Measurements from ENCODE around the gene SERINC5.

SERINC5 gene

DNA sequence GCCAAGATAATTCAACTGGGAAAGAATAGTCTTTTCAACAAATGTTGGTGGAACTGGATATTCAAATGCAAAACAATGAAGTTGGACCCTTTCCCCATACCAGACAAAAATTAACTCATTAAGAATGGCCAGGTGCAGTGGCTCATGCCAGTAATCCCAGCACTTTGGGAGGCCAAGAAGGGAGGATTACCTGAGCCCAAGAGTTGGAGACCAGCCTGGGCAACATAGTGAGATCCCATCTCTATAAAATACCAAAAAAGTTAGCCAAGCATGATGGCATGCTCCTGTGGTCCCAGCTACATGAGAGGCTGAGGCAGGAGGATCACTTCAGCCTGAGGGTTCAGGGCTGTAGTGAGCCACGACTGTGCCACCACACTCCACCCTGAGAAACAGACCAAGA, 24.2 kb downstream of the SERINC5 start:
- no peak for DNase-seq
- TF ChIP-seq, protein P1, sequence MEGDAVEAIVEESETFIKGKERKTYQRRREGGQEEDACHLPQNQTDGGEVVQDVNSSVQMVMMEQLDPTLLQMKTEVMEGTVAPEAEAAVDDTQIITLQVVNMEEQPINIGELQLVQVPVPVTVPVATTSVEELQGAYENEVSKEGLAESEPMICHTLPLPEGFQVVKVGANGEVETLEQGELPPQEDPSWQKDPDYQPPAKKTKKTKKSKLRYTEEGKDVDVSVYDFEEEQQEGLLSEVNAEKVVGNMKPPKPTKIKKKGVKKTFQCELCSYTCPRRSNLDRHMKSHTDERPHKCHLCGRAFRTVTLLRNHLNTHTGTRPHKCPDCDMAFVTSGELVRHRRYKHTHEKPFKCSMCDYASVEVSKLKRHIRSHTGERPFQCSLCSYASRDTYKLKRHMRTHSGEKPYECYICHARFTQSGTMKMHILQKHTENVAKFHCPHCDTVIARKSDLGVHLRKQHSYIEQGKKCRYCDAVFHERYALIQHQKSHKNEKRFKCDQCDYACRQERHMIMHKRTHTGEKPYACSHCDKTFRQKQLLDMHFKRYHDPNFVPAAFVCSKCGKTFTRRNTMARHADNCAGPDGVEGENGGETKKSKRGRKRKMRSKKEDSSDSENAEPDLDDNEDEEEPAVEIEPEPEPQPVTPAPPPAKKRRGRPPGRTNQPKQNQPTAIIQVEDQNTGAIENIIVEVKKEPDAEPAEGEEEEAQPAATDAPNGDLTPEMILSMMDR (IDR thresholded peaks at IDR 0.05), result no peak
- peaks cover 0 to 5% (median 1%) of the 10 kb centered on the region in 4 donors for H3K4me1 ChIP-seq

DNA sequence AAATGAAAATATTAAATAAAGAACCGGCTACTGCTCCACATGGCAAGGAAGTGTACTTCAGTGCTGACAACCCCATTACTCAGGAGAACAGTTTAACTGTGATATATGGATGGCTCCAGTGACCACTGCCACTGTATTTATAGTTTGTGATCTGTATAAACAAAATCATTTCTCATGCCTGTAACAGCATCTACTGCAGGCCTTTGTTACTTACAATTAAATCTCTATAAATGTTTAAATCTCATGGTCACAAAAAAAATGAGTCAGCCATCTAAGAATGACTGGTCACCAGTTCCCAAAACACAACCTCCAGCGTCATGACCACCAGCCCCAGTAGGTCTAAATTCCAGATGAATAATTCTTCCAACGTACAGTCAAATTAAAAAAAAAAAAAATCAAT, 24.6 kb downstream of the SERINC5 start:
- Histone ChIP-seq H3K4me3 (no peak overlapping the region), H3K27ac (no peak overlapping the region), H3K4me1 (peaks cover 0 to 5% (median 1%) of the 10 kb centered on the region in 4 donors), H3K9me3 (no peaks in the 10 kb centered on the region), H3K27me3 (no peaks in the 10 kb centered on the region), H3K36me3 (no peaks in the 10 kb centered on the region)
- no peak for DNase-seq
- intact Hi-C loops (cut with DNase I; ENCODE audit: low total_unique reads), result no loop called here
- TF ChIP-seq, protein P1 (IDR thresholded peaks at IDR 0.05), result no peak

More for the DNA sequence above, 24.2 kb downstream of the SERINC5 start:
- Histone ChIP-seq H3K9me3 (no peaks in the 10 kb centered on the region), H3K4me3 (no peak overlapping the region), H3K36me3 (no peaks in the 10 kb centered on the region), H3K27ac (no peak overlapping the region), H3K27me3 (no peaks in the 10 kb centered on the region)
- intact Hi-C loops (cut with DNase I; ENCODE audit: low total_unique reads), result no loop called here

- Histone ChIP-seq H3K9me3 (no peaks in the 10 kb centered on the region), H3K4me3 (no peak overlapping the region), H3K36me3 (no peaks in the 10 kb centered on the region), H3K27ac (no peak overlapping the region), H3K4me1 (peaks cover 0 to 5% (median 1%) of the 10 kb centered on the region in 4 donors), H3K27me3 (no peaks in the 10 kb centered on the region)
- TF ChIP-seq, protein P1 (IDR thresholded peaks at IDR 0.05), result no peak
- no peak for DNase-seq
- intact Hi-C loops (cut with DNase I; ENCODE audit: low total_unique reads), result no loop called here
Observed at GRCh38 chr5:80230269-80230992, 25.4 kb downstream of the SERINC5 start.

- H3K27me3 ChIP-seq, result no peaks in the 10 kb centered on the region
- intact Hi-C loops (cut with DNase I; ENCODE audit: low total_unique reads), result no loop called here
- H3K36me3 ChIP-seq, result no peaks in the 10 kb centered on the region
- H3K4me3 ChIP-seq, result no peak overlapping the region
- TF ChIP-seq, protein P1 (IDR thresholded peaks at IDR 0.05), result no peak
- H3K27ac ChIP-seq, result no peak overlapping the region
- H3K9me3 ChIP-seq, result no peaks in the 10 kb centered on the region
- DNase-seq, result no peak
- H3K4me1 ChIP-seq, result peaks cover 0 to 5% (median 1%) of the 10 kb centered on the region in 4 donors
Observed at GRCh38 chr5:80229902-80230255, 26.0 kb downstream of the SERINC5 start.

GRCh38 chr5:80227979-80228596, 27.8 kb downstream of the SERINC5 start:
- no peak for DNase-seq
- Histone ChIP-seq H3K4me3 (no peak overlapping the region), H3K9me3 (no peaks in the 10 kb centered on the region), H3K36me3 (no peaks in the 10 kb centered on the region), H3K27ac (no peak overlapping the region), H3K4me1 (peaks cover 0 to 5% (median 1%) of the 10 kb centered on the region in 4 donors), H3K27me3 (no peaks in the 10 kb centered on the region)
- TF ChIP-seq, protein P1 (IDR thresholded peaks at IDR 0.05), result no peak
- intact Hi-C loops (cut with DNase I; ENCODE audit: low total_unique reads), result no loop called here
